Measurements from ENCODE around the gene CLEC3B. TPM values are rescaled to one million over a fixed set of nuclear protein-coding genes. Genes with fewer than 3 reads are reported as not detected.
A peak's percentile ranks its signal among the peaks of the same experiment; 100 is the strongest.
"Not testable (repeated sequence)": the region's sequence is repeated elsewhere in the genome, so short reads cannot be mapped to it uniquely, and the experiment has no call there.

The CLEC3B gene, protein sequence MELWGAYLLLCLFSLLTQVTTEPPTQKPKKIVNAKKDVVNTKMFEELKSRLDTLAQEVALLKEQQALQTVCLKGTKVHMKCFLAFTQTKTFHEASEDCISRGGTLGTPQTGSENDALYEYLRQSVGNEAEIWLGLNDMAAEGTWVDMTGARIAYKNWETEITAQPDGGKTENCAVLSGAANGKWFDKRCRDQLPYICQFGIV
- total RNA-seq: 12.9 TPM

GRCh38 chr3:45026038-45026437 lies at the start of gene CLEC3B:
TSS of gene CLEC3B (plus strand) at chr3:45026303. CDS start at chr3:45026363, 60 bp downstream.
- no peak for DNase-seq (ENCODE audit: low read depth in 2 of 3, low spot score in 2 of 3)

DNA sequence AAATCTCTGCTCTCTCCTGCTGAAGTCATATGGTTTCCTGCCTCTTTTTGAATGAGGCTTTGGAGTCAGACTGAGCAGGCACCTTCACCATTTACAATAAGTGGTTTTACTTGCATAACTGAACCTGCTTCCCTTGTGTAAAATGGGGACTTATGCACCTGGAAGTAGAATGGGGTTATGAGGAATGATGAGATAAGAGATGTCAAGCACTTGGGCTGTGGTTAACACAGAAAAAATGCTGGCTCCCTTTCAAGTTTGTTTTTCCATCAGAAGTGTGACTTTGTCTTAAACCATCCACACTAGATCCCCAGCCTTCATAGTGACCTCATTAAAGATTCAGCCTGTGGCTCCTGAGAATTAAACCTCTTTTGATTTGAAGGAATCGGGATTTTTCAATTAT lies 44.9 kb upstream of the CLEC3B start:
- no peak for DNase-seq (ENCODE audit: low read depth in 2 of 3, low spot score in 2 of 3)

- DNase-seq (ENCODE audit: low read depth in 2 of 3, low spot score in 2 of 3): peak in 2 of 3 donors; percentile 27 to 35
Measured at GRCh38 chr3:44981751-44982150, 44.4 kb upstream of the CLEC3B start.

- DNase-seq (ENCODE audit: low read depth in 2 of 3, low spot score in 2 of 3): no peak
Measured at GRCh38 chr3:44982817-44983216, 43.3 kb upstream of the CLEC3B start.

GRCh38 chr3:44983484-44983941 lies 42.6 kb upstream of the CLEC3B start:
- DNase-seq (ENCODE audit: low read depth in 2 of 3, low spot score in 2 of 3): no peak

DNA sequence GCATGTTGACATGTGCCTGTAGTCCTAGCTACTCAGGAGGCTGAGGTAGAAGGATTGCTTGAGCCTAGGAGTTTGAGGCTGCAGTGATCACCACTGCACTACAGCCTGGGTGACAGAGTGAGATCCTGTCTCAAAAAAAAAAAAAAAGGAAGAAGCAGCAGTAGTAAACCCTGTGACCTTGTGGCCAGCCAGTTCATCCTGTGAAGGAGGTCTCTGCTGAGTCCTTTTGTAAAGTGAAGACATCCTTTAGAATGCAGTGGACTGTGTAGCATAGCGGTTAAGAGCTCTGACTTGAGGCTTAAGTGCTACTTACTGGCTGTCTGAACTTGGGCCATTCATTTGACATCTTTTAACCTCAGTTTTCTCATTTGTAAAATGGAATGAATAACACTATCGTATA lies 41.8 kb upstream of the CLEC3B start:
- DNase-seq (ENCODE audit: low read depth in 2 of 3, low spot score in 2 of 3): no peak

GRCh38 chr3:44986330-44986729 lies 39.8 kb upstream of the CLEC3B start:
- not testable (repeated sequence) for DNase-seq (ENCODE audit: low read depth in 2 of 3, low spot score in 2 of 3)

DNA sequence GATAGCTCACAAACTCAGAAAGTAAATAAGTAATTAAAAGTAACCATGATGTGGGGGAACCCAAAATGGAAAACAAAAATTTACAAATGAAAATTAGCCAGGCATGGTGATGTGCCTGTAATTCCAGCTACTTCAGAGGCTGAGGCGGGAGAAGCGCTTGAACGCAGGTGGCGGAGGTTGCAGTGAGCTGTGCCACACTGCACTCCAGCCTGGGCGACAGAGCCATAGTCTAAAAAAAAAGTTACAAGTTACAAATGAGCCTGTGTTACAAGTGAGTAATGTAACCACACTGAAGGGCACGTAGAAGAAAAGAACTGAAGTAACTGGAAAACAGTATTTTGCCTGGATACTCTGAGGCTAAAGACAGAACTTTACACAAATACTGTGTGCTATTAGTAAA lies 38.8 kb upstream of the CLEC3B start:
- DNase-seq (ENCODE audit: low read depth in 2 of 3, low spot score in 2 of 3): no peak

DNA sequence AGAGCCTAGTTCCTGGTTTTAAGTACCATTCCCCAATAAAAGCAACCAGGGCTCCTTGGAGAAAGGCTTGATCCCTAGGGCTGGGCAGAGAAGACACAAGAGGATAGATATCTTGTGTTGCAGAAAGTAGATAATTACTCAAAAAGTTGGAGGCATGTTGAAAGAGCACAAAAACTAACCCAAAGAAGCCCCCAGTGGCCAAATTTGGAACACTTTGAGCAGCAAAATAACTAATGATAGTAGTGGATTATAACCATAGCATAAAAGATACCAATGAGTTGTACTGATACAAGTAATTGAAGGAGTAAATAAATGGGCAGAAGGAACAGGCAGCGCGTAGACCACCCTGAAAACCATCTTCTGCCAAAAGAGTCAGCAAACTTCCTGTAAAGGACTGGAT lies 38.0 kb upstream of the CLEC3B start:
- DNase-seq (ENCODE audit: low read depth in 2 of 3, low spot score in 2 of 3): peak in 1 of 3 donors; percentile 28

GRCh38 chr3:44989141-44989540 lies 37.0 kb upstream of the CLEC3B start:
- DNase-seq (ENCODE audit: low read depth in 2 of 3, low spot score in 2 of 3): no peak

DNA sequence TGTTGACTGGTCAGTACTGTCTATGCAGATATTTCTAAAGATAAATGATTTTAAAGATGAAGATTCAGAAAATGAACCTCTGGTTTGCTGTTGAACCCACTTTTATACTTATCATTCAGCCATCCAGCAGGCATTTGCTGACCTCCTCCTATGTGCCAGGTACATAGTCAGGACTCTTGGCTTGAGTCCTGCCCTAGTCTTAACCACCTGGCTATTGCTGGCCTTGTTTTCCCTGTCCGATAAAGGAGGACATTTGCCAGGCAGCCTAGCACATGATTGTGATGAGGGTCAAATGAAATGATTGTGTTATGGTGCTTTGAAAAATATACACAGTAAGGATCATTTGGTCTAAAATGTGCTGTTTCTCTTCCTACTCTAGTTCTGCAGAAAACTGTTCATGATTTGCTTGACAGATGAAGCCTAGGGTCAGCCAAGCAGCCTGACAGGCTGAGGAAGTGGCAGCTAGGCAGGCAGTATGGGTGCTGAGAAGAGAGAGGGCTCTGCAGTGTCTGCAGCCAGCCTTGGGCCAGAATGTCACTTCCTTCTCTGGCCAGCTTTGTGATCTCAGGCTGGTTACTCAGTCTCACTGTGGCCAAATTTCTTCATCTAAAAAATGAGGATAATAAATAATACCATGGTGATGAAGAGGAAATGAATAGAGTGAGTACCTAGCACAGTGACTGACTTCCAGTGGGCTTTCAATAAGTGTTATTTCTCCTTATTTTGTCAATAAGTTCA lies 36.3 kb upstream of the CLEC3B start:
- DNase-seq (ENCODE audit: low read depth in 2 of 3, low spot score in 2 of 3): no peak

- DNase-seq (ENCODE audit: low read depth in 2 of 3, low spot score in 2 of 3): no peak
Measured at GRCh38 chr3:44991326-44991725, 34.8 kb upstream of the CLEC3B start.

GRCh38 chr3:44992555-44993470 lies 33.3 kb upstream of the CLEC3B start:
- peak in 2 of 3 donors; percentile 17 to 53 for DNase-seq (ENCODE audit: low read depth in 2 of 3, low spot score in 2 of 3)

DNA sequence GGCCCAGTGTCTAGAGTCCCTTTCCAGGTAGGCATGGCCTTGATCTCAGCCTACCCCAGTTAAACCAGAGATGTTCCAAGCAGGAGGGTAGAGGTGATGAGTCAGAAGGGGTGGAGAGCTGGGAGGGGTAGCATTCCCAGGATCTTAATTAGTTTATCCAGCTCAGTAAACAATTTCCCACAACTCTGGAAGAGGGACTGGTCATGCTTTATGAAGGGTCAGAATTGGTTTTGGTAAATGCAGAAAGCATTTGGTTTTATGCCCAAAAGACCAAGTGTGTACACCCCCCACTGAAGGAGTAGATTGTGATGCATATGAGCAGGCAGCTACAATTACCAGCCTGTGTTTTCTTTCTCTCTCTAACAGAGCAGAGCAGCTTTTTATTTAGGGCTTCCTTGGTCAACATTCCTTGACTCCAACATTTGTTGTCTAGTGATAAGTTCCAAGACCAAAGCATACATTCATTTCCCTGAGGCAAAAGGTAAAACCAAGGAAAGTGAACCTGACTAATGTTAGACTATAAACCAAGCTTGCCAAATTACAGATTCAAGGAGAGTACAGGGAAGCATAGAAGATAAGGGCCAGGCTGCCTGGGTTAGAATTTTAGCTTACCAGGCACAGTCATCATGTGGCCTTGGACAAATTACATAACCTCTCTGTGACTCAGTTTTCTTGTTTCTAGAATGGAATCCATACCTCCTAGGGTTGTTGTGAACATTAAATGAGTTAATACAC lies 32.5 kb upstream of the CLEC3B start:
- no peak for DNase-seq (ENCODE audit: low read depth in 2 of 3, low spot score in 2 of 3)

GRCh38 chr3:44995142-44995770 lies 30.8 kb upstream of the CLEC3B start:
- no peak for DNase-seq (ENCODE audit: low read depth in 2 of 3, low spot score in 2 of 3)

GRCh38 chr3:44996556-44996969 lies 29.5 kb upstream of the CLEC3B start:
- no peak for DNase-seq (ENCODE audit: low read depth in 2 of 3, low spot score in 2 of 3)

DNA sequence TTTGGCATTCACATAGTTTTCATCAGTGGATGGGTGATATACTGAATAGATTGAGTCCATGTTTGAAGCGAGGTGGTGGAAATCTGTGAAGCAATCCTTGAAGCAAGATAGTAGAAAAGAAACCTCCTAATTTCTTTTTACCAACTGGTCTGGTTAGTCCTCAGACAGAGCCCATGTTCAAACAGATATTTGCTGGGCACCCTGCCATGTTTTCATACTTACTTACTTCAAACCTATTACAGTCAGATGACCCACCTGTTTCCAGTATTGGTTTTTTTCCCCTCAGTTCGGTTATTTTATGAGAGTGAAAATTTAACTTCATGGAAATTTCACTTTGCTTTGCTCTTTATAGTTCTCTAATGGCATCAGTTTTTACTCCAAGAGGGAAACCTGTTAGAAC lies 26.3 kb upstream of the CLEC3B start:
- no peak for DNase-seq (ENCODE audit: low read depth in 2 of 3, low spot score in 2 of 3)

DNA sequence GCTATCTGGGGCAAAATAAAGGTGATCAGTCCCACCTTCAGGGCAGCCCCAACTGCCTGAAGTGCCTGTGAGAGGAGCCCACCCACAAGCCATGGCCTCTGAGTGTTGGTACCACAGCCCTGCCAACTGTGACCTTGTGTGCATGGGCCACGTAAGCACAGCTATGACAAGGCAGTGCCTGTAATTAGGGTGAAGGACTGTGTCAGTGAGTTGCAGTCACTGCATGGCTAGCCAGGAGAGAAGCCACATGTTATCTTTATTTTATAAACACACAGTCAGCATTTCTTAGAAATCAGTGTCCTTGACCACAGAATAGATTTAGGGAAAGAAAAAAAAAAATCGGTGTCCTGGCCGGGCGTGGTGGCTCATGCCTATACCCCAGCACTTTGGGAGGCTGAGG lies 25.3 kb upstream of the CLEC3B start:
- DNase-seq (ENCODE audit: low read depth in 2 of 3, low spot score in 2 of 3): no peak

DNA sequence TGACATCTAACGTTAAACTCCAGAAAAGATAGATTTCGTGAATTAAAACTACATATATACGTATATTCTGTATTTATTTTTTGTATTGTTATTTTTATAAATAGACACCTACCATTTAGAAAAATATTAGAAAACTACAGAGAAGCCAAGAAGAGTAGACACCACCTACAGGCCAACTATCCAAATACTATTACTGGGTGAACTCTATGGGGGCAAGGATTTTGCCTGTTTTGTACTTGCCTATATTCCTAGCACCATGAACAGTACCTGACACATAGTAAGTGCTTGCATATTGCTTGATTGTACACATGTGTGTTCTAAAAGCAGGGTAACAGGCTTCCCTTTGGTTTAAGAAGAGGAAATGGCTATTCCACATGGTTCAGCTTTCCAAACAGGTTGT lies 24.4 kb upstream of the CLEC3B start:
- no peak for DNase-seq (ENCODE audit: low read depth in 2 of 3, low spot score in 2 of 3)

- no peak for DNase-seq (ENCODE audit: low read depth in 2 of 3, low spot score in 2 of 3)
Measured at GRCh38 chr3:45002139-45002660, 23.9 kb upstream of the CLEC3B start.
